HK-2 (cell line): ENCODE data around the gene HERC2.

Source experiments
- DNase-seq: peaks from one replicate; pipeline ENCODE4 v3.0.0-alpha.2; 2018; ENCODE audit not compliant: unreplicated experiment

Gene HERC2

GRCh38 chr15:28096670-28097431 lies 225.1 kb downstream of the HERC2 start:
- no peak for DNase-seq

GRCh38 chr15:28096411-28096669 lies 225.6 kb downstream of the HERC2 start:
- no peak for DNase-seq

- DNase-seq = no peak
These were observed 227.1 kb downstream of the HERC2 start for GRCh38 chr15:28094732-28095521.

GRCh38 chr15:28093752-28094535 lies 228.0 kb downstream of the HERC2 start:
- DNase-seq = no peak

- no peak for DNase-seq
These were observed 230.7 kb downstream of the HERC2 start for GRCh38 chr15:28091313-28091712.

GRCh38 chr15:28086175-28086703 lies 235.7 kb downstream of the HERC2 start:
- DNase-seq = peak; percentile 46

GRCh38 chr15:28085489-28086174 lies 236.3 kb downstream of the HERC2 start:
- DNase-seq = no peak

- DNase-seq = no peak
These were observed 237.4 kb downstream of the HERC2 start for GRCh38 chr15:28084547-28084946.

- DNase-seq = no peak
These were observed 238.9 kb downstream of the HERC2 start for GRCh38 chr15:28082891-28083684.

DNA sequence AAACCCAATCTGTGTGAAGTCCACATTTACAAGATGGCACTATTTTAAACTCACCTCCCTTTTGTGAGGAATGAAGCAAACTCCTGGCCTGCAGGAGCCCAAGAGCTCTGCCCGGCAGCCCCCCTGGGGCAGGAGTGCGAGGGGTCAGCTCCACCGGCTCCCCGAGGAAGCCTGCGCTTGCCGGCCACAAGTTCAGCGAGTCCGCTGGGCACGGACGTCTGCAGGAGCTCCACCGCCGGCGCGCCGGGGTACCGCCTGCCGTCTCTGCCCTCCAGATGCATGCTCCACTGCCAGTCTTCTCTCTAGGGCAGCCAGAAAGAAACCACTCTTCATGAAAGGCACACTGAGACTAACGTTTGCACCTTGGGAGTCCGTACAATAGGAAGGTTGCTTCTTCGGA lies 240.4 kb downstream of the HERC2 start:
- no peak for DNase-seq

DNA sequence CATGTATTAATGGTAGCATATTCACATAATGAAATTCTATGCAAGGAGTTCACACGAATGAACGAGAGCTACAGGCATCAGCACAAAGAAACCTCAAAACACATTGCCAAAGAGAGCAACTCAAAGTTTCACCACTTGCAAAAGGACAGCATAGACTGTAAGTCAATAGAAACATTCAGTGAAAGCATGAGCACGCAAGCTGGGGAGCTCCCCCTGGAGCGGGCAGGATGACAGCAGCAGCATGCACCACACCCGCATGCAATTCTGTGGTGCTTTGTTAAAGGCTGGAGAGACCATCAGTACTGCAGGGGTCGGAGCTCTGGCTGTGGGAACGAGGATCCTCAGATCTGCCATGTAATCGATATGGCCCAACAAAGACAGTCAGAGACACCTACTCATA lies 241.6 kb downstream of the HERC2 start:
- no peak for DNase-seq

DNA sequence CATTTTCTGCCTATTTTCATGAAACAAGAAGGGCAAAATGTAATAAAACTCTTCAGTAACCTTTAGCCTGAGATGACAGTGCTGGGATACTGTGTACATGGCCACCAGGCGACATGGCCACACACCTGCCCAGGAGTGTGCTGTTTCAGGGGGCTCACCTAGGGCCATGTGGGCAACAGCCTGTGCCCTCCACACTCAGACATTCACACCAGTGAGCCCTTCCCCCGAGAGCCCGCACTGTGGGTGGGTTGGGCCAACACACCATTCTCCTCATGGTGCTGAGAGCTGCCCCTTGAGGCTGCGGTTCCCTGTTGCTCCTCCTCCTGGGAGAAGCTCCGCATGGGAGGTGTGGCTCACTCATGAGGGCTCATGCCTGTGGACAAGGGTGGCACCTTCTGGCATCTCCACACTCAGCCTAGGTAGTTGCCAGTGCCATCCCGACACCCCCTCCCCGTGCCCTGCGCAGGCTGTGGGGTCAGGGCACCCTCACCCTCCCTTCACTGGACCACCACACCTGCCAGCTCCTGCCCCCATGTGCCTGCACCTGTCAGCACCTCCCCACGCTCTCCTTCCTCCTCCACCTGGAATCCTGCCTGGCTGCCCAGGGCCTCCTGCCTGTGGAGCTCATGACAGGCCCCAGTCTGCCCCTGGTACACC lies 242.5 kb downstream of the HERC2 start:
- no peak for DNase-seq

GRCh38 chr15:28078191-28078719 lies 243.7 kb downstream of the HERC2 start:
- DNase-seq = no peak

GRCh38 chr15:28075573-28075972 lies 246.4 kb downstream of the HERC2 start:
- no peak for DNase-seq

- DNase-seq = no peak
These were observed 253.0 kb downstream of the HERC2 start for GRCh38 chr15:28068930-28069329.

GRCh38 chr15:28066231-28066630 lies 255.7 kb downstream of the HERC2 start:
- DNase-seq = no peak
